HFF-Myc (cell line): ENCODE results near the gene COL4A6.

Source experiments
- DNase-seq: peaks from one replicate; pipeline ENCODE4 v3.0.0-alpha.2; 2011; ENCODE audit warnings: low read depth; ENCODE audit errors: extremely low read depth
- H3K4me3 ChIP-seq: replicated peaks from 2 replicates; pipeline ENCODE4 v1.5.1; 2011; ENCODE audit warnings: low read depth, mild to moderate bottlenecking, control low read depth, low read length
- TF ChIP-seq, protein P1 (sequence below): IDR thresholded peaks from 2 replicates; pipeline ENCODE4 v1.5.1; 2012; ENCODE audit warnings: mild to moderate bottlenecking, low read depth, low read length, control low read depth; ENCODE audit errors: missing control alignments

COL4A6 gene

DNA sequence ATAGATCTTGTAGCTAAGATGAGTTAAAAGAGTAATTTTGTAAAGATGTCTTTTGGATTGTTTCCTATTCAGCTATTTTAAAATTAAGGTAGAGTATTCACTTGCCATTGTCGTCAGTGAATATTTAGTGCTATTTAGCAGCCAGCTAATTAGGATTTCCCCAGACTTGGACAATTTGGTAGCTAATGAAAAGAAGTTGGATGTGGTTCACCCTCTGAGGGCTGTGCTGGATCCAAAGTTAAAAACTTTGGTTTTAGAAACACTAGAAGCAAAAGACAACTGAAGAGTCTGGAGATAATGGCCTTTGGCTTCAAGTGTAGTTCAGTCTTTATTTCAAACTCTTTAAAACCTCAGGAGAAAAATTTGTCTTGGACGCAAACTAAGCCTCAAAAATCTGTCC is 305.3 kb downstream of the COL4A6 start:
- no peak for DNase-seq
- TF ChIP-seq, protein P1, sequence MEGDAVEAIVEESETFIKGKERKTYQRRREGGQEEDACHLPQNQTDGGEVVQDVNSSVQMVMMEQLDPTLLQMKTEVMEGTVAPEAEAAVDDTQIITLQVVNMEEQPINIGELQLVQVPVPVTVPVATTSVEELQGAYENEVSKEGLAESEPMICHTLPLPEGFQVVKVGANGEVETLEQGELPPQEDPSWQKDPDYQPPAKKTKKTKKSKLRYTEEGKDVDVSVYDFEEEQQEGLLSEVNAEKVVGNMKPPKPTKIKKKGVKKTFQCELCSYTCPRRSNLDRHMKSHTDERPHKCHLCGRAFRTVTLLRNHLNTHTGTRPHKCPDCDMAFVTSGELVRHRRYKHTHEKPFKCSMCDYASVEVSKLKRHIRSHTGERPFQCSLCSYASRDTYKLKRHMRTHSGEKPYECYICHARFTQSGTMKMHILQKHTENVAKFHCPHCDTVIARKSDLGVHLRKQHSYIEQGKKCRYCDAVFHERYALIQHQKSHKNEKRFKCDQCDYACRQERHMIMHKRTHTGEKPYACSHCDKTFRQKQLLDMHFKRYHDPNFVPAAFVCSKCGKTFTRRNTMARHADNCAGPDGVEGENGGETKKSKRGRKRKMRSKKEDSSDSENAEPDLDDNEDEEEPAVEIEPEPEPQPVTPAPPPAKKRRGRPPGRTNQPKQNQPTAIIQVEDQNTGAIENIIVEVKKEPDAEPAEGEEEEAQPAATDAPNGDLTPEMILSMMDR, result no peak

DNA sequence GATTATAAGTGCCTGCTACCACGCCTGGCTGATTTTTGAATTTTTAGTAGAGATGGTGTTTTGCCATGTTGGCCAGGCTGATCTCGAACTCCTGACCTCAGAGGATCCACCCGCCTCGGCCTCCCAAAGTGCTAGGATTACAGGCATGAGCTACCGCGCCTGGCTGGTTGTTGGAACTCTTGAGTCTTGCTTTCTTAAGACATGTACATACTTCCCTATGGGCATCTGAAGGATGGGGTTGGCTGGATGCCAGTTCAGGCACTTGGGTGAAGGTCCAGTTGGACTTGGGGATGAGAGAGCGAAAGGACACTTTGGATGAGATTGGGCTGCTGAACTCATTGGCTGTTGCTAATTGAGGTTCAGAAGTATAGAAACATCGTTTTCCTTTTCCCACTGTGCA is 306.2 kb downstream of the COL4A6 start:
- no peak for DNase-seq
- no peak overlapping the region for H3K4me3 ChIP-seq
- TF ChIP-seq, protein P1, result no peak

More for the DNA sequence above, 305.3 kb downstream of the COL4A6 start:
- H3K4me3 ChIP-seq, result no peak overlapping the region

DNA sequence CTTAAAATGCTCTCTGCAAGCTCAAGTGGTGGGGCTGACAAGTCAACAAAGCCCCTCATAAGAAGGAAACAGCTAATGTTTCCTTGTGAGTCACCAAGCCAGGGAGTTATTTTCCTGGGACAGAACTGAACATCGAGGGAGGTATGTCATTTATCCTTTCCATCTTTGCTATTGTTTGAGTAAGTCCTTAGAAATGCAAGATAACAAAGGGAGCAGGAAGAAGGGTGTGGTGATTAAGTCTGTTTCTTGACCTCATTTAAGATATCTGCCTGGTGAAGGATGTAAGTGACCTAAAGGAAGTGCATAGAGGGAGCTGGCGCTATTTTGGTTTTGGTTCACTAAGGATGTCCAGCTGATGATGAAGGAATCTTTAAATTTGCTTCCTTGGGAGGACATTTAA is 306.8 kb downstream of the COL4A6 start:
- TF ChIP-seq, protein P1, result no peak
- no peak overlapping the region for H3K4me3 ChIP-seq
- DNase-seq, result no peak

DNA sequence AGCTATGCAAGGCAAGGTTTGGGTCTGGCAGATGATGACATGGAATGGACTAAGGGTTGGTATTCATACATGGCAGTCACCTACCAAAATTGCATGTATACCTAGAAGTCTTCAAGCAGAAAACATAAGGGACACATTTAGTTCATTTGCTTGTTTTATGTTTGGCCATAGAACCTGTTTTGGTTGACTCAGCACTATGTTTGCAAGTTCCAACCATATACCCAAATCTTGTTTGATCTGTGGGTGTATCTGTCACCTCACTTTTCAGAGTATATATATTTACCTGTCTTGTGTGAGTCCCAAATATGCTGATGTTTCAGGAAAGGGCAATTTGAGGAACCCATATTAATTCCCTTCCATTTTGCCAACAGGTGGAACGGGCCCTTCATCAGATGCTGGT is 307.3 kb downstream of the COL4A6 start:
- TF ChIP-seq, protein P1, result no peak
- DNase-seq, result no peak
- no peak overlapping the region for H3K4me3 ChIP-seq

DNA sequence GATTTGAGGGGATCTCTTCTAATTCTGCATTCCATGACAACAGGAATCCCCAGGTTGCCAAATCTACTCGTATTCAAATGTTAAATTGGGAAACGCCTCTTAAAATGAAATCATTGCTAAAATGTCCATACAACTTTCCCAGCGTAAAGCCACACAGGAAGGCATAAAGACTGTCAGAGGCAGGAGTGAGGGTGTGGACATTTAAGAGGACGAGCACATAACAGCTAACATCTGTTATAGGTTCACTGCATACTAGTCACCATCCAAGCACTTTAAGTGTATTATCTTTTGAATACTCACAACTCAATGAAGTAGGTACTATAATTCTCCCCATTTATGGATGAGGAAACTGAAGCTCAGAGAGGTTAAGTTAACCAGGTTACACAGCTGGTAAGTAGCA is 311.1 kb downstream of the COL4A6 start:
- no peak for DNase-seq
- H3K4me3 ChIP-seq, result no peak overlapping the region
- TF ChIP-seq, protein P1, result no peak

DNA sequence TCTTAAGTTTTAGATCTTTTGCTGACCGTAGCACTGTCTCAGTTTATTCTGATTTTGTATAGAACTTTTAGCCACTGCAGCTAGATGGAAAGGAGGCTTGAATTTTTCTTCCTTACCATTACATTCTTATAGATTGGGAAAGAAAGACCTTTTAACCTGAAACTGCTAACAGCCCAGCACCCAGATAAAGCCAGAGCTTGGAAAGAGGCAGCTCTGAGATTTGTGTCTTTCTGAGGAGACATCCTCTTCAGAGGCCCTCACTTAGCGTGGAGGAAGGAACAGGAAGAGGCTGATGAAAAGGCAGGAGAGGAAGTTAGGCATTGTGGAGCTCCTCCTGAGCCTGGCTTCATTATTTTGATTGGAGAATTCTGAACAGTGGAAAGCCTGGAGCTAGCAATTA is 311.6 kb downstream of the COL4A6 start:
- DNase-seq, result no peak
- TF ChIP-seq, protein P1, result no peak
- H3K4me3 ChIP-seq, result no peak overlapping the region
